GM21447 (cell line): ENCODE data around the gene MTHFD1.

Experiments
- ATAC-seq: cut with Tn5 transposase; IDR thresholded peaks from one replicate; pipeline ENCODE4 v1.9.1; 2021; ENCODE audit not compliant: unreplicated experiment

Gene MTHFD1

DNA sequence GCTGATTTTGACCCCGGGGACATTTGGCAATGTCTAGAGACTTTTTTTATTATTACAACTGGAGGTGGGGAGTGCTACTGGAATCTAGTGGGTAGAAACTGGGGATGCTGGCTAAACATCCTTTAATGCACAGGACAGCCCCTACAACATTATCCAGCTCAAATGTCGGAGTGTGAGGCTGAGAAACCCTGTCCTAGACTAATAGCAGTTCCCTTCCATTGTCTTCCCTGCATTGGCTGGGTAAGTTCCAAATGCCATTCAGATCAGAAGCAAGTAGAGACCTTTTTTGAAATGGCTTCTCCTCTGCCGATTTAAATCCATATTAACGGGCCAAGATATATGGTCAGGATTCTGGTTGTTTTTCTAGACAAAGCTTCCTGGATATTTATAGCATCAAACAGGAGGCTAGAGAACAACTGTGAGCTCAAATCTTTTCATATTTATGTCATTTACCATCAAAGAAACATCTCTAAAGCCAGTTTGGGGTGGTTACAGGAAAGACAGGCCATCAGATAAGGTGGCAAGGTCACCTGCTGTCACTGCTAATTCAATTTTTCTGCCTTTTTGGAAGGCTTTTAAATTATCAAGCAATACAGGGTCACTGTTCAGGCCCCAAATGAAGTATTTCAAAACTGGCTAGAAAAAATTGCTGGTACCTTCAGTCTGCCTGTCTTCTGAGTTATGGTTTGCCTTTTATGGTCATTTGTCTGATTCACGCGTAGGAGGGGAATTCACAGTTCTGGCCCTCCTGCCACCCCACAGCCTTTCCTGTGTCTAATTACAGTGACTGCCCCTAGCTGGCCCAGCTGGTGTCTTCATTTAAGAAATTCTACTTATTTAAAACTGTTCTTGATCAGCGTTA, 57.1 kb downstream of the MTHFD1 start:
- peak; percentile 97 for ATAC-seq

- ATAC-seq, result no peak
Observed at GRCh38 chr14:64447876-64448670, 59.9 kb downstream of the MTHFD1 start.

GRCh38 chr14:64450255-64450654, 62.1 kb downstream of the MTHFD1 start:
- ATAC-seq, result no peak

GRCh38 chr14:64454671-64455070, 66.5 kb downstream of the MTHFD1 start:
- ATAC-seq, result no peak

DNA sequence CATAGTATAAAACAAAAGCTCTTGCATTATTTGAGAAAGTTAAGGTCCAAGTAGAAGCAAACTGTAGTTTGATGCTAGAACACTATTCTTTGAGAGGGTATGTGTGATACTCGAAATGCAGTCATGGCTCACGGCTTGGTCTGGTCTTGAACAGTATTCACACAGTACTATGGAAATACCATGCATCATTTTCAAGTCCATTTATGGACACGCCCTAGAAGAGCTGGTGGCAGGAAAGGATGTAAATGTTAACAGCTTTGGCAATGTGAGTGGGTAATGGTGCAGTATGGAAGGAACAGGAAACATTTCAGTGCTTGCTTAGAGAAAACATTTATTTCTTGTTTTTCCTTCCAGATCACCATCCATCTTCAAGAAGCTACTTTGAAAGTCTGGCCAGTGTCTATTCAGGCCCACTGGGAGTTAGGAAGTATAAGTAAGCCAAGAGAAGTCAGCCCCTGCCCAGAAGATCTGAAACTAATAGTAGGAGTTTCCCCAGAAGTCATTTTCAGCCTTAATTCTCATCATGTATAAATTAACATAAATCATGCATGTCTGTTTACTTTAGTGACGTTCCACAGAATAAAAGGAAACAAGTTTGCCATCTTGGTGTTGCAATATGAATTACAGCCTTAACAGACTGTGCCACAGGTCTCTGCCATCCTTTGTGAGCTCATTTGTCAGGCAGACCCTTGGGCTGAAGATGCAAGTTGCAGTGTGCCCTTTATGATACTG, 71.4 kb downstream of the MTHFD1 start:
- no peak for ATAC-seq

DNA sequence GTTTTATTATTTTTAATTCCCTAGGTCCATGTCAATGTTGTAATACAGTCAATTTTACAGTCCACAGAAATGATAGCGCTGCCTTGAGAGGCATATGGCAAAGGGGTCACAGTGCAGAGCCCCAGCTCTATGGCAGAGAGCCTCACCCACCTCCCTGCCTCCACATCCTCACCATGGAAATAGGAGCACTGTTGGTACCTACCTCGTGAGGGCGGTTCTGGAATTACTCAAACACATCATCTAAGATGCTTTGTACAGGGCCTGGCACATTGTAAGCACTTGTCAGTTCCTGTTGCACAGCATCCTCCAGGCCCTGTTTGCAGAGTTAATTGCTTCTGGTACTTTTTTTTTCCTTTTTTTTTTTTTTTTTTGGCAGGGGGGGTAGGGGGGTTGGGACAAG, 73.1 kb downstream of the MTHFD1 start:
- ATAC-seq, result no peak

DNA sequence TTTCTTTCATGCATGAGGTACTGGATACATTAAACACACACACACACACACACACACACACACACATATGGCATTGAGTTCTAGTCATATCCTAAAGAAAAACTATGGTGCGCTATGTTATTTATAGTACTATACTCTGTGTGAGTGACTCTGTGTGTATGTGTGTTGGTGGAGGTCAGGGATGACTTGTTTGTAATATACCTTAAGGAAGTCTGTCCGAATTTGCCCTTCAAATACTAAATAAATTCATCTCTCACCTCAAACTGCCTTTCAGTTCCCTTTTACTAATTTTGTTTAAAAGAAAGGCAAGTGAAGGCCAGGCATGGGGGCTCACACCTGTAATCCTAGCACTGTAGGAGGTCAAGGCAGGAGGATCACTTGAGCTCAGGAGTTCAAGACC, 75.0 kb downstream of the MTHFD1 start:
- ATAC-seq, result no peak

DNA sequence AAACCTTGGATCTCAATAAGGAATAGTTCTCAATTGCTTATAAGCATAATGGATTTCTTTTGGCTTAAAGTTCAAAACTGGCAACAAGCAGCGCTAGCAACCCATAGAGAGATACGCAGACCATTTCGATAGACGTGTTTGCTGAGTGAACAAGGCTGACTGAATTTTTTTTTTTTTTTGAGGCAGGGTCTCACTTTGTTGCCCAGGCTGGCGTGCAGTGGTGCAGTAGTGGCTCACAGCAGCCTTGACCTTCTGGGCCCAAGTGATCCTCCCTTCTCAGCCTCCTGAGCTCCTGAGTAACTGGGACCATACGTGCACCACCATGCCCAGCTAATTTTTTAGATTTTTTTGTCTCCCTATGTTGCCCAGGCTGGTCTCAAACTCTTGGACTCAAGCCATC, 75.7 kb downstream of the MTHFD1 start:
- no peak for ATAC-seq

- no peak for ATAC-seq
Observed at GRCh38 chr14:64464651-64465050, 76.5 kb downstream of the MTHFD1 start.

DNA sequence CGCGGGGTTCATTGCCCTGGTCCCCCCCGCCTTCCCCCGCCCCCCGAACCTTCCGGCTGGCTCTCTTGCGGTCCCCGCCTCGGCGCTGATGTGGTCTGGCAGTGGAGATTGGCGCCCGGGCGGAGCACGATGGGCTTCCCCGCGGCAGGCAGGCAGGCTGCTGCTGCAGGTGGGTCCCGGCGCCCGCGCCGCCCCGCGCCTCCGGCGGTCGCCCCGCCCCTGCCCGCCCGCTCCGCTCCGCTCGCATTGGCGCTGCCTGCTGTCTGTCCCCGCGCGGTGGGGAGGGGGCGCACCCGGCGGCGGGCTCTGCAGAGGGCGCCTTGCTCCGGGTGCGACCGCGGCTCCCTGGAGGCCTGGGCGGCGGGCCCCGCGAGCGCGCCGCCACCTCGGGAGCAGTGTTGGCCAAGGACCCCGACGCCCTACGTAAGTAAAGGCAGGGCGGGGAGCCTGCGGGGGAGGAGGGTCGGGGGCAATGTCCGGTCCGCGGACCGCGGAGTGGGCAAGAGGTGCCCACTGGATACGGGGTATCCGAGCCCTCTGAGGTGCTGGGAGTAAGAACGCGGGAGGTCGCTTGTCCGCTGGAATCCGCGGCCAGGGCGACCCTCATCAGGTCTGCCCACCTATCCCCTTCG, 77.2 kb downstream of the MTHFD1 start, which contains the start of gene AKAP5:
Gene AKAP5, plus strand, starts transcription at position 309 of the 632 bp plus-strand sequence. CDS start 2,896 bp downstream, outside the sequence.
- peak; percentile 53 for ATAC-seq

- peak; percentile 8 for ATAC-seq
Observed at GRCh38 chr14:64465831-64466554, 77.8 kb downstream of the MTHFD1 start.

- no peak for ATAC-seq
Observed at GRCh38 chr14:64467101-64467500, 78.9 kb downstream of the MTHFD1 start.

DNA sequence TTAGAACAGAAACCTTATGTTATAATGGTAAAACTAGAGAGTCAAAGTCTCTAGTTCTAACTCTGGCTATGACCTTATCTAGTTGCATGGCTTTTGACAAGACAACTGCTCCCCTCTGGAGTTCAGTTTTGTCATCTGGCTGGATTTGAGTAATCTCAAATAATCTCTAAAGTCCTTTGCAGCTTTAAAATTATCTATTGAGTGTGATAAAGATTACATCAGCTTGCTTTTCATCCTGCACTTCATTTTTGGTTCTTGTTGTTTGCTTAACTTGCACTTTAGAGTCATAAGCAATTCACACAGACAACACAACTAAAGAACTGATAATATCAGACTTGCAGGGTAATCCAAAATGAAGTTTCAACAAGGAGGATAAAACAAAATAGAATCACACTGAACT, 79.4 kb downstream of the MTHFD1 start:
- ATAC-seq, result no peak

GRCh38 chr14:64468451-64468850, 80.3 kb downstream of the MTHFD1 start:
- ATAC-seq, result no peak

- no peak for ATAC-seq
Observed at GRCh38 chr14:64474041-64474440, 85.9 kb downstream of the MTHFD1 start.

- no peak for ATAC-seq
Observed at GRCh38 chr14:64474698-64475097, 86.5 kb downstream of the MTHFD1 start.

DNA sequence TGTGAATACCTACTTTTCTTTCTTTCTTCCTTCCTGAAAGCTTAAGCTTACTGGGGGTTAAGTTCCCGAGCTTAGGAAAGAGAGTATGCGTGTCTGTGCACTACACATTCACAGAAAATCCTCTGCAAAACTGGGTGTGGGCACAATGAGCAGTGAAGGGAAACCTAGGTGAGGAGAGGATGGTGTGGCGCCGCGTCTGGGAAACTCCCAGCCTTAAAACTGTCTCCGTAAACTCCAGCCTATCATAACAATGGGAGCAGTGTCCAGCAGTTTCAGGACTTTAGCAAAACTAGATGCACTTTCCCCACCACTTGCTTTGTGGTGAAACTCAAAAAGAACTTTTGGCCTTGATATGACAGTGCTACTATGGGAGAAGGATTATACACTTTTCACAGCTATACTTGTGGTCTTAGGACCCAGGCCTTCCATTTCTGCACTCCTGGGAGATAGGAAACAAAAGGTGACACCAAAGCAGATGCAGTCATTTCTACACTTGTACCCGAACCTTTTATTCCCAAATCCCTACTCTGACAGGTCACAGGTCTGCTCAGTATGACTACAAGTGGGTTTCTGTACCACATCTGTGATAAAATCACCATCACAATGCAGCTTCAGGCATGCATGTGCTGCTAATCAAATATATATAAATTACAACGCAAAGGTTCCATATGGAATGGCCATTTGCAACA, 87.6 kb downstream of the MTHFD1 start:
- no peak for ATAC-seq

- no peak for ATAC-seq
Observed at GRCh38 chr14:64476438-64476837, 88.3 kb downstream of the MTHFD1 start.

GRCh38 chr14:64478634-64479250, 90.6 kb downstream of the MTHFD1 start:
- ATAC-seq, result no peak
